ENCODE measurements around the gene DCPS.
"Not testable (repeated sequence)": the region's sequence is repeated elsewhere in the genome, so short reads cannot be mapped to it uniquely, and the experiment has no call there.

- TF ChIP-seq POLR2A (IDR thresholded peaks at IDR 0.05); POLR2AphosphoS5 (IDR thresholded peaks at IDR 0.05; ENCODE audit: insufficient read depth in 1 of 2, low read depth in 1 of 2); CTCF (IDR thresholded peaks at IDR 0.05): not testable (repeated sequence)
Observed at GRCh38 chr11:126368336-126369119, 64.7 kb downstream of the DCPS start.
